ENCODE measurements around the gene TAOK3. TPM values are rescaled to one million over a fixed set of nuclear protein-coding genes. Genes with fewer than 3 reads are reported as not detected.
A peak's percentile ranks its signal among the peaks of the same experiment; 100 is the strongest.

Gene TAOK3
- total and polyA plus RNA-seq, 2 of the 4 experiments (the other 2 are of a cell fraction) = 26.3 to 54.5 TPM

DNA sequence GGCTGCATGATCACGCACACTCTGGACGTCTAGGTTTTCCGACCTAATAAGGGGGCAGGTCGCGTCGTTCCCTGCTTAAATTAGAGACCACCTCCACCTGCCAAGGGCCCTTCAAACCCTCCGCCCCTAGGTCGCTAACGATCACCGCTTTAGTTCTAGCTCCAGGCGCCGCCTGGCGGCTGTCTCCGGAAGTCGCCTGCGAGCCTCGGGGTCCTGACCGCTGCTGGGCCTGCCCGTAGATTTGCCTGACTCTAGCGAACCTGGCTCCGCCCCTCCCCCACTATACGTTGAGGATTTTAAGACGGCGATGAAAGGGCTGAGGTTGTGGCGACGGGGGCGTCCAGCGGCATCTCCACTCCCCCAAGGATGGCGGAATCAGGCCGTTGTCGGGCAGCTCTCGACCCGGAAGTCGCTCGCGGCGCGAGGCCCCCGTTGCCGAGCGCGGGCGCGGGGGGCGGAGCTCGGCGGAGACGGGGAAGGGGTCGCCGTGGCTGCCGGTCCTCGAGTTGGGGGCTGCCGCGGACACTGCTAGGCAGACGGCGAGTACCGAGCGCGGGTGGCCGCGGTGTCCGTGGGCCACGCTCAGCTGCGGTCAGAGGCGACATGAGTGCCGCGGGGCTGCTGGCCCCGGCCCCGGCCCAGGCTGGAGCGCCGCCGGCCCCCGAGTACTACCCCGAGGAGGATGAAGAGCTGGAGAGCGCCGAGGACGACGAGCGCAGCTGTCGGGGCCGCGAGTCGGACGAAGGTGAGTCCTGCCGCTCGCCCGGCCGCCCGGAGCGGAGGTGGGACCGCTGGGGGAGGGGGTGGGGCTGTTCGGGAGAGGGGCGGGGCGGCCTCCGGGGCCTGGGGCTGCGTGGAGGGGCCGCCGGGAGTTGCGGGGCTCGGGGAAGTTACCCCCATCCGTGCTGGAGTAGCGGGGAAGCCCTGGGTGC, 3.6 kb upstream of the TAOK3 start, which contains the start of gene SUDS3:
TSS of gene SUDS3 (plus strand) at position 467 of the 932 bp plus-strand sequence. CDS start at position 604, 137 bp downstream.
- CTCF ChIA-PET = interaction anchor here (0.5 to 3.7 kb wide), 34 partner anchors 9 to 255 kb away, joined by 3 to 65 read pairs (median 4); partner anchors contain the start of gene PEBP1
- WGBS, 2 experiments (ENCODE audit: extremely low coverage in 2 of 2, insufficient read length in 1 of 2) = 0% methylated on average over 29 of the region's 102 CpGs; no CpG with 5 or more reads in 1 of the 2 experiments
- H3K27ac ChIP-seq (ENCODE audit: insufficient read depth, low read length) = peak within 1 kb of the TSS; percentile 93

More for the DNA sequence above, 3.6 kb upstream of the TAOK3 start, which contains the start of gene SUDS3:
- intact Hi-C loops (cut with micrococcal nuclease) (loop anchor here (1.0 to 5.0 kb wide), 5 partner anchors 194 to 1169 kb away; partner anchors contain the start of gene WSB2), dilution Hi-C loops (cut with HindIII; ENCODE audit: low sequenced_read_pairs, unreplicated experiment) (no loop called here), in situ Hi-C loops (cut with MboI; ENCODE audit: low sequenced_read_pairs) (loop anchor here (25.0 kb wide), 1 partner anchor 339 kb away; no protein-coding TSS in a partner anchor)
- Histone ChIP-seq H3K79me1 (ENCODE audit: low read depth in 1 of 2, low read length in 2 of 2) (peaks cover 9 to 28% of the 10 kb centered on the region in 2 experiments), H4K8ac (ENCODE audit: low read depth in 2 of 2, low read length in 2 of 2) (peak within 1 kb of the TSS; percentile 91 to 93), H3K9me1 (ENCODE audit: insufficient read depth, low read length) (no peaks in the 10 kb centered on the region), H2AK9ac (replicated peaks; ENCODE audit: low read depth, low read length, poor library complexity) (peak within 1 kb of the TSS; percentile 87), H3K4ac (ENCODE audit: low read depth, low read length) (peak within 1 kb of the TSS; percentile 98), H3K4me1 (ENCODE audit: control insufficient read depth, insufficient read depth, low read length) (peaks cover 1% of the 10 kb centered on the region; the same call in 1 of the 2 replicates), H3K4me3 (ENCODE audit: insufficient read depth, low read depth, low read length) (peak within 1 kb of the TSS; percentile 70), H3K9ac (ENCODE audit: low read depth, low read length) (peak within 1 kb of the TSS; percentile 86), H2AFZ (replicated peaks; ENCODE audit: low read length, poor library complexity) (peak within 1 kb of the TSS; percentile 90), H3K14ac (replicated peaks; ENCODE audit: low read depth, low read length) (peak within 1 kb of the TSS; percentile 98), H4K91ac (ENCODE audit: insufficient read depth, low read depth, low read length) (peak within 1 kb of the TSS; percentile 98), H2BK120ac (ENCODE audit: low read depth, low read length) (peak within 1 kb of the TSS; percentile 92), H2BK15ac (ENCODE audit: low read depth, low read length) (peak within 1 kb of the TSS; percentile 98; the same call in 2 of the 3 replicates), H2BK20ac (ENCODE audit: low read depth, low read length) (peak within 1 kb of the TSS; percentile 54), H3K56ac (ENCODE audit: extremely low read depth, insufficient read depth, low read length) (peak within 1 kb of the TSS; percentile 87), H2BK5ac (ENCODE audit: low read depth, low read length, poor library complexity, severe bottlenecking) (peak within 1 kb of the TSS; percentile 91), H2AK5ac (ENCODE audit: low read depth, low read length) (peak within 1 kb of the TSS; percentile 46; the same call in 1 of the 2 replicates), H4K20me1 (ENCODE audit: insufficient read depth, low read length) (peaks cover 8% of the 10 kb centered on the region), H3K9me3 (ENCODE audit: control insufficient read depth, insufficient read depth, low read length) (no peaks in the 10 kb centered on the region), H3K36me3 (ENCODE audit: control insufficient read depth, insufficient read depth, low read length) (peaks cover 6% of the 10 kb centered on the region; the same call in 1 of the 2 replicates), H3K27me3 (ENCODE audit: control insufficient read depth, insufficient read depth, low read length) (no peaks in the 10 kb centered on the region), H3K4me2 (ENCODE audit: low read depth, low read length) (peak within 1 kb of the TSS; percentile 95), H3K18ac (ENCODE audit: low read depth, low read length) (peak within 1 kb of the TSS; percentile 77), H4K5ac (ENCODE audit: low read depth, low read length) (peak within 1 kb of the TSS; percentile 61), H3K23ac (ENCODE audit: low read depth, low read length) (peak within 1 kb of the TSS; percentile 93)
- DNase-seq (peak; percentile 66), ATAC-seq (ENCODE audit: low read depth) (peak; percentile 49)
- TF ChIP-seq MXI1 (IDR thresholded peaks at IDR 0.05; ENCODE audit: borderline replicate concordance, low read depth, low read length) (peak; percentile 86; the same call in 1 of the 2 replicates), MAZ (IDR thresholded peaks at IDR 0.05; ENCODE audit: borderline replicate concordance, low read depth, low read length) (peak; percentile 87), SMC3 (IDR thresholded peaks at IDR 0.05; ENCODE audit: low read depth, low read length) (peak; percentile 99), NFE2L2 (IDR thresholded peaks at IDR 0.05; ENCODE audit: low read depth, low read length) (no peak), FOS (IDR thresholded peaks at IDR 0.05; ENCODE audit: low read depth, low read length) (no peak), RAD21 (IDR thresholded peaks at IDR 0.05; ENCODE audit: low read length) (peak; percentile 91), RFX5 (IDR thresholded peaks at IDR 0.05; ENCODE audit: low read depth, low read length) (no peak), BHLHE40 (IDR thresholded peaks at IDR 0.05; ENCODE audit: low read depth, low read length) (no peak)
- TF ChIP-seq, protein P1, sequence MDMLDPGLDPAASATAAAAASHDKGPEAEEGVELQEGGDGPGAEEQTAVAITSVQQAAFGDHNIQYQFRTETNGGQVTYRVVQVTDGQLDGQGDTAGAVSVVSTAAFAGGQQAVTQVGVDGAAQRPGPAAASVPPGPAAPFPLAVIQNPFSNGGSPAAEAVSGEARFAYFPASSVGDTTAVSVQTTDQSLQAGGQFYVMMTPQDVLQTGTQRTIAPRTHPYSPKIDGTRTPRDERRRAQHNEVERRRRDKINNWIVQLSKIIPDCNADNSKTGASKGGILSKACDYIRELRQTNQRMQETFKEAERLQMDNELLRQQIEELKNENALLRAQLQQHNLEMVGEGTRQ (IDR thresholded peaks at IDR 0.05; ENCODE audit: low read depth, low read length) = no peak
- TF ChIP-seq, protein P2, sequence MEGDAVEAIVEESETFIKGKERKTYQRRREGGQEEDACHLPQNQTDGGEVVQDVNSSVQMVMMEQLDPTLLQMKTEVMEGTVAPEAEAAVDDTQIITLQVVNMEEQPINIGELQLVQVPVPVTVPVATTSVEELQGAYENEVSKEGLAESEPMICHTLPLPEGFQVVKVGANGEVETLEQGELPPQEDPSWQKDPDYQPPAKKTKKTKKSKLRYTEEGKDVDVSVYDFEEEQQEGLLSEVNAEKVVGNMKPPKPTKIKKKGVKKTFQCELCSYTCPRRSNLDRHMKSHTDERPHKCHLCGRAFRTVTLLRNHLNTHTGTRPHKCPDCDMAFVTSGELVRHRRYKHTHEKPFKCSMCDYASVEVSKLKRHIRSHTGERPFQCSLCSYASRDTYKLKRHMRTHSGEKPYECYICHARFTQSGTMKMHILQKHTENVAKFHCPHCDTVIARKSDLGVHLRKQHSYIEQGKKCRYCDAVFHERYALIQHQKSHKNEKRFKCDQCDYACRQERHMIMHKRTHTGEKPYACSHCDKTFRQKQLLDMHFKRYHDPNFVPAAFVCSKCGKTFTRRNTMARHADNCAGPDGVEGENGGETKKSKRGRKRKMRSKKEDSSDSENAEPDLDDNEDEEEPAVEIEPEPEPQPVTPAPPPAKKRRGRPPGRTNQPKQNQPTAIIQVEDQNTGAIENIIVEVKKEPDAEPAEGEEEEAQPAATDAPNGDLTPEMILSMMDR (conservative IDR thresholded peaks at IDR 0.05; ENCODE audit: low read depth, low read length) = peak; percentile 98
- BruUV-seq (replicated peaks) = no TSS peak
- POLR2A ChIA-PET (ENCODE audit: unreplicated experiment) = no interaction called here
